ENCODE results near the gene TNS1. TPM values are rescaled to one million over a fixed set of nuclear protein-coding genes. Genes with fewer than 3 reads are reported as not detected.

The TNS1 gene
- total and polyA plus RNA-seq, 2 donors (not counting 1 experiment from before 2014, with no cell fraction given), result 0.10 to 0.86 TPM

GRCh38 chr2:217825469-217826235, 177.1 kb downstream of the TNS1 start:
- ChIA-PET CTCF (no interaction called here), POLR2A (no interaction called here)
- no peaks in the 10 kb centered on the region for H3K79me2 ChIP-seq (ENCODE audit: control insufficient read depth, insufficient read depth, low read length)
- no peak for DNase-seq
- no peak overlapping the region for H3K27ac ChIP-seq (ENCODE audit: low read length in 2 of 2)
- no peaks in the 10 kb centered on the region for H3K27me3 ChIP-seq (replicated peaks in 1 of 4; ENCODE audit: control extremely low read depth in 1 of 4, control insufficient read depth in 3 of 4, insufficient read depth in 4 of 4, low read length in 3 of 4)
- TF ChIP-seq EZH2 (IDR thresholded peaks at IDR 0.05; ENCODE audit: borderline replicate concordance, insufficient read depth, low read depth, low read length, poor library complexity, severe bottlenecking), result no peak
- TF ChIP-seq, protein P1, sequence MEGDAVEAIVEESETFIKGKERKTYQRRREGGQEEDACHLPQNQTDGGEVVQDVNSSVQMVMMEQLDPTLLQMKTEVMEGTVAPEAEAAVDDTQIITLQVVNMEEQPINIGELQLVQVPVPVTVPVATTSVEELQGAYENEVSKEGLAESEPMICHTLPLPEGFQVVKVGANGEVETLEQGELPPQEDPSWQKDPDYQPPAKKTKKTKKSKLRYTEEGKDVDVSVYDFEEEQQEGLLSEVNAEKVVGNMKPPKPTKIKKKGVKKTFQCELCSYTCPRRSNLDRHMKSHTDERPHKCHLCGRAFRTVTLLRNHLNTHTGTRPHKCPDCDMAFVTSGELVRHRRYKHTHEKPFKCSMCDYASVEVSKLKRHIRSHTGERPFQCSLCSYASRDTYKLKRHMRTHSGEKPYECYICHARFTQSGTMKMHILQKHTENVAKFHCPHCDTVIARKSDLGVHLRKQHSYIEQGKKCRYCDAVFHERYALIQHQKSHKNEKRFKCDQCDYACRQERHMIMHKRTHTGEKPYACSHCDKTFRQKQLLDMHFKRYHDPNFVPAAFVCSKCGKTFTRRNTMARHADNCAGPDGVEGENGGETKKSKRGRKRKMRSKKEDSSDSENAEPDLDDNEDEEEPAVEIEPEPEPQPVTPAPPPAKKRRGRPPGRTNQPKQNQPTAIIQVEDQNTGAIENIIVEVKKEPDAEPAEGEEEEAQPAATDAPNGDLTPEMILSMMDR (IDR thresholded peaks at IDR 0.05), result no peak
- no peaks in the 10 kb centered on the region for H4K20me1 ChIP-seq (ENCODE audit: control insufficient read depth, insufficient read depth, low read length, poor library complexity, severe bottlenecking)
- no peaks in the 10 kb centered on the region for H3K4me1 ChIP-seq (ENCODE audit: control insufficient read depth in 2 of 2, insufficient read depth in 2 of 2, low read length in 2 of 2)
- no peak overlapping the region for H2AFZ ChIP-seq (ENCODE audit: insufficient read depth, low read depth, low read length, poor library complexity, severe bottlenecking)
- no peaks in the 10 kb centered on the region for H3K9me3 Mint-ChIP-seq (ENCODE audit: insufficient read depth)
- H3K4me2 ChIP-seq (replicated peaks; ENCODE audit: low read depth, low read length, poor library complexity, severe bottlenecking), result no peak overlapping the region
- H3K4me3 Mint-ChIP-seq, result no peak overlapping the region
- no peak overlapping the region for H3K4me3 ChIP-seq (ENCODE audit: control extremely low read depth in 1 of 5, extremely low read depth in 1 of 5, insufficient read depth in 1 of 5, low read depth in 2 of 5, low read length in 4 of 5)
- no peaks in the 10 kb centered on the region for H3K9me3 ChIP-seq (ENCODE audit: control extremely low read depth in 1 of 3, control insufficient read depth in 2 of 3, insufficient read depth in 1 of 3, low read length in 2 of 3)
- WGBS (ENCODE audit: insufficient coverage), result 88% methylated on average over 8 of the region's 8 CpGs
- no peak overlapping the region for H3K27ac Mint-ChIP-seq
- no peaks in the 10 kb centered on the region for H3K27me3 Mint-ChIP-seq
- no peak overlapping the region for H3K9ac ChIP-seq (ENCODE audit: low read length)
- ATAC-seq (ENCODE audit: low read depth), result no peak
- intact Hi-C loops (cut with micrococcal nuclease), result no loop called here
- no peaks in the 10 kb centered on the region for H3K36me3 ChIP-seq (replicated peaks in 1 of 2; ENCODE audit: control extremely low read depth in 1 of 2, control insufficient read depth in 1 of 2, extremely low read depth in 1 of 2, insufficient read depth in 2 of 2, low read length in 1 of 2)
- no peaks in the 10 kb centered on the region for H3K4me1 Mint-ChIP-seq

- Mint-ChIP-seq H3K27ac (no peak overlapping the region), H3K4me1 (no peaks in the 10 kb centered on the region), H3K4me3 (no peak overlapping the region), H3K27me3 (no peaks in the 10 kb centered on the region), H3K9me3 (ENCODE audit: insufficient read depth) (no peaks in the 10 kb centered on the region)
- H2AFZ ChIP-seq (ENCODE audit: insufficient read depth, low read depth, low read length, poor library complexity, severe bottlenecking), result no peak overlapping the region
- ATAC-seq (ENCODE audit: low read depth) (no peak), DNase-seq (no peak)
- H4K20me1 ChIP-seq (ENCODE audit: control insufficient read depth, insufficient read depth, low read length, poor library complexity, severe bottlenecking), result no peaks in the 10 kb centered on the region
- no peaks in the 10 kb centered on the region for H3K9me3 ChIP-seq (ENCODE audit: control extremely low read depth in 1 of 3, control insufficient read depth in 2 of 3, insufficient read depth in 1 of 3, low read length in 2 of 3)
- no peak overlapping the region for H3K4me3 ChIP-seq (ENCODE audit: control extremely low read depth in 1 of 5, extremely low read depth in 1 of 5, insufficient read depth in 1 of 5, low read depth in 2 of 5, low read length in 4 of 5)
- ChIA-PET POLR2A (no interaction called here), CTCF (no interaction called here)
- H3K27me3 ChIP-seq (replicated peaks in 1 of 4; ENCODE audit: control extremely low read depth in 1 of 4, control insufficient read depth in 3 of 4, insufficient read depth in 4 of 4, low read length in 3 of 4), result no peaks in the 10 kb centered on the region
- TF ChIP-seq EZH2 (IDR thresholded peaks at IDR 0.05; ENCODE audit: borderline replicate concordance, insufficient read depth, low read depth, low read length, poor library complexity, severe bottlenecking), result no peak
- TF ChIP-seq, protein P1 (IDR thresholded peaks at IDR 0.05), result no peak
- no peaks in the 10 kb centered on the region for H3K36me3 ChIP-seq (replicated peaks in 1 of 2; ENCODE audit: control extremely low read depth in 1 of 2, control insufficient read depth in 1 of 2, extremely low read depth in 1 of 2, insufficient read depth in 2 of 2, low read length in 1 of 2)
- H3K79me2 ChIP-seq (ENCODE audit: control insufficient read depth, insufficient read depth, low read length), result no peaks in the 10 kb centered on the region
- no peaks in the 10 kb centered on the region for H3K4me1 ChIP-seq (ENCODE audit: control insufficient read depth in 2 of 2, insufficient read depth in 2 of 2, low read length in 2 of 2)
- no peak overlapping the region for H3K9ac ChIP-seq (ENCODE audit: low read length)
- H3K27ac ChIP-seq (ENCODE audit: low read length in 2 of 2), result no peak overlapping the region
- intact Hi-C loops (cut with micrococcal nuclease), result no loop called here
- WGBS (ENCODE audit: insufficient coverage), result 100% methylated on average over 2 of the region's 4 CpGs
- H3K4me2 ChIP-seq (replicated peaks; ENCODE audit: low read depth, low read length, poor library complexity, severe bottlenecking), result no peak overlapping the region
Observed at GRCh38 chr2:217824223-217824622, 178.6 kb downstream of the TNS1 start.

Data from B cell (primary cell).